ENCODE data around the gene EDAR.

EDAR gene

DNA sequence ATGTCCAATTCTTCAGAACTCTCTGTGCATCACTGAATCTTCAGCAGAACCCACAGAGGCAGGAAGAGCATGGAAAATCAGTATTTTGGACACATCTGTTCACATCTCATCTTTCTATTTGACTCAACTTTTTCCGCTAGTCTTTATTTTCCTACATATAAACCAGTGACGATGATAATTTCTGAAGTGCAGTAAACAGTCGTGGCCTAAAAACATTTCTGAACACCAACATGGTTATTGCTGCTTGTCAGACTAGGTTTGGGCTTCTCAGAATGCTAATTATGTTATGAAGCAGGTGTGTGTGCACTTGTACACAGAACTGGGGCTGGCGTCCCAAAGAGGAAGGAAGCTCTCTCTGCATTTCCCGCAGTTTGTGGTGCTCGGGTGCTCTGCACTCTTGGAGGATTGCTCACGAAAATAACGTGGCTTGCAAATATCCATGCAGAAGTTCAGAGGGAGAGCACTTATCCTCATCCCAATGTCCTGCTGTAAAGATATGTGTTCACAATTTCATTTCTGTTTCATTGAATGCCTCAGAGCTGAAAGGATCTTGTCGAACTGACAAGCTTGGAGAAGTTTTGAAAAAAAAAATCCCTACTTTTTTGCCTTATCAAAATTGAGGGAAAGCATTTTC lies 50.8 kb downstream of the EDAR start:
- Histone ChIP-seq H3K27ac (replicated peaks) (no peak overlapping the region), H3K27me3 (ENCODE audit: insufficient read depth, poor library complexity, severe bottlenecking) (no peaks in the 10 kb centered on the region), H3K4me3 (replicated peaks; ENCODE audit: insufficient read depth, low read length) (no peak overlapping the region)
- TF ChIP-seq, protein P1, sequence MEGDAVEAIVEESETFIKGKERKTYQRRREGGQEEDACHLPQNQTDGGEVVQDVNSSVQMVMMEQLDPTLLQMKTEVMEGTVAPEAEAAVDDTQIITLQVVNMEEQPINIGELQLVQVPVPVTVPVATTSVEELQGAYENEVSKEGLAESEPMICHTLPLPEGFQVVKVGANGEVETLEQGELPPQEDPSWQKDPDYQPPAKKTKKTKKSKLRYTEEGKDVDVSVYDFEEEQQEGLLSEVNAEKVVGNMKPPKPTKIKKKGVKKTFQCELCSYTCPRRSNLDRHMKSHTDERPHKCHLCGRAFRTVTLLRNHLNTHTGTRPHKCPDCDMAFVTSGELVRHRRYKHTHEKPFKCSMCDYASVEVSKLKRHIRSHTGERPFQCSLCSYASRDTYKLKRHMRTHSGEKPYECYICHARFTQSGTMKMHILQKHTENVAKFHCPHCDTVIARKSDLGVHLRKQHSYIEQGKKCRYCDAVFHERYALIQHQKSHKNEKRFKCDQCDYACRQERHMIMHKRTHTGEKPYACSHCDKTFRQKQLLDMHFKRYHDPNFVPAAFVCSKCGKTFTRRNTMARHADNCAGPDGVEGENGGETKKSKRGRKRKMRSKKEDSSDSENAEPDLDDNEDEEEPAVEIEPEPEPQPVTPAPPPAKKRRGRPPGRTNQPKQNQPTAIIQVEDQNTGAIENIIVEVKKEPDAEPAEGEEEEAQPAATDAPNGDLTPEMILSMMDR (IDR thresholded peaks at IDR 0.05; ENCODE audit: insufficient read depth, low read length): no peak
- peak; percentile 14; the same call in 1 of the 2 replicates for TF ChIP-seq SPI1 (IDR thresholded peaks at IDR 0.05; ENCODE audit: borderline replicate concordance, low read depth)
- peak in 1 of 2 experiments; percentile 47 for DNase-seq (ENCODE audit: low read depth in 1 of 2, low spot score in 1 of 2)

DNA sequence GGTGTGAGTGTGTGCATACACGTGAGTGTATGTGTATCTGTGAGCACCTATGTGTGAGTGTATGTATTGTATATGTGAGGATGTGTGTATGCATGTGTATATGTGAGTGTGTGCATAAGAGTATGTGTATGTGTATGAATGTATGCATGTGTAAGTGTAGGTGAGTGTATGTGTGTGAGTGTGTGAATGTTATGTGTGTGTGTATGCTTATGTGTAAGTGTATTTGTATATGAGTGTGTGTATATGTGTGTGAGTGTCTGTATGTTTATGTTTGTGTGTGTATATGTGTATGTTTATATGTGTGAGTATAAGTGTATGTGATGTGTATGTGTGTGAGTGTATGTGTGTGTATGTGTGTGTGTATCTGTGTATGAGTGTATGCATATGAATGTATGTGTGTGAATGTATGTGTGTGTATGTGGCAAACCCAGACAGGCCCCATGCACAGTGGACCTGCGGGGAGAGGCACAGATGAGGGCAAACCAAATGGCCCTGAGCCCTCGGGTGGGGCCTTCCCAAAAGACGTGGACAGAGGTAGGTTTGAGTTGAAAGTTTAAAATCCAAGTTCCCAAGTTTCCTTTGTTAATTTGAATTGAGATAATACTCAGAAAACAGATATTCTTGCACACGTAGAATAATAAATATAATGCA lies 51.5 kb downstream of the EDAR start:
- TF ChIP-seq, protein P2, sequence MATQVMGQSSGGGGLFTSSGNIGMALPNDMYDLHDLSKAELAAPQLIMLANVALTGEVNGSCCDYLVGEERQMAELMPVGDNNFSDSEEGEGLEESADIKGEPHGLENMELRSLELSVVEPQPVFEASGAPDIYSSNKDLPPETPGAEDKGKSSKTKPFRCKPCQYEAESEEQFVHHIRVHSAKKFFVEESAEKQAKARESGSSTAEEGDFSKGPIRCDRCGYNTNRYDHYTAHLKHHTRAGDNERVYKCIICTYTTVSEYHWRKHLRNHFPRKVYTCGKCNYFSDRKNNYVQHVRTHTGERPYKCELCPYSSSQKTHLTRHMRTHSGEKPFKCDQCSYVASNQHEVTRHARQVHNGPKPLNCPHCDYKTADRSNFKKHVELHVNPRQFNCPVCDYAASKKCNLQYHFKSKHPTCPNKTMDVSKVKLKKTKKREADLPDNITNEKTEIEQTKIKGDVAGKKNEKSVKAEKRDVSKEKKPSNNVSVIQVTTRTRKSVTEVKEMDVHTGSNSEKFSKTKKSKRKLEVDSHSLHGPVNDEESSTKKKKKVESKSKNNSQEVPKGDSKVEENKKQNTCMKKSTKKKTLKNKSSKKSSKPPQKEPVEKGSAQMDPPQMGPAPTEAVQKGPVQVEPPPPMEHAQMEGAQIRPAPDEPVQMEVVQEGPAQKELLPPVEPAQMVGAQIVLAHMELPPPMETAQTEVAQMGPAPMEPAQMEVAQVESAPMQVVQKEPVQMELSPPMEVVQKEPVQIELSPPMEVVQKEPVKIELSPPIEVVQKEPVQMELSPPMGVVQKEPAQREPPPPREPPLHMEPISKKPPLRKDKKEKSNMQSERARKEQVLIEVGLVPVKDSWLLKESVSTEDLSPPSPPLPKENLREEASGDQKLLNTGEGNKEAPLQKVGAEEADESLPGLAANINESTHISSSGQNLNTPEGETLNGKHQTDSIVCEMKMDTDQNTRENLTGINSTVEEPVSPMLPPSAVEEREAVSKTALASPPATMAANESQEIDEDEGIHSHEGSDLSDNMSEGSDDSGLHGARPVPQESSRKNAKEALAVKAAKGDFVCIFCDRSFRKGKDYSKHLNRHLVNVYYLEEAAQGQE (IDR thresholded peaks at IDR 0.05; ENCODE audit: insufficient replicate concordance, low read depth): no peak
- no peak for TF ChIP-seq SPI1 (IDR thresholded peaks at IDR 0.05; ENCODE audit: borderline replicate concordance, low read depth)
- no peaks in the 10 kb centered on the region for H3K27me3 ChIP-seq (ENCODE audit: insufficient read depth, poor library complexity, severe bottlenecking)

DNA sequence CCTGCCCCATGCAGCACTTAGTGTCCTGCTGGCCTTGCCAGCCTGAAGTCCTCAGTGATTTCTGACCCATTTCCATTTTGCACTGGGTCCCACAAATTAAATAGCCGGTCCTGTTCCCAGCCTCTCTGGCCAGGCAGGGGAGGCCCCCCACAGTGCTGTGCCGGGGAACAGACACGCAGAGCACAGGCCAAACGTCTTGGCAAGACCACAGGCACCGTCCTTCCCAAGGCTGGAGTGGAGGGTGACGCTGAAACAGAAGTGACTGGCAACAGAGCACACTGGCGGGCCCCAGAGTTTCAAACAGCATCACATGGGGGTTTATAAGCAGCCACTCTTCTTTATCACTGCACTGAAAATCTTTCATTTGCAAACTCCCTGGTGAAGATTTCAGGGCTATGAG lies 52.2 kb downstream of the EDAR start:
- Histone ChIP-seq H3K4me3 (replicated peaks; ENCODE audit: insufficient read depth, low read length) (no peak overlapping the region), H3K27me3 (ENCODE audit: insufficient read depth, poor library complexity, severe bottlenecking) (no peaks in the 10 kb centered on the region), H3K27ac (replicated peaks) (no peak overlapping the region)
- TF ChIP-seq GABPA (IDR thresholded peaks at IDR 0.05; ENCODE audit: low read depth): no peak
- DNase-seq (ENCODE audit: low read depth in 1 of 2, low spot score in 1 of 2): no peak

More for the DNA sequence above, 51.5 kb downstream of the EDAR start:
- DNase-seq (ENCODE audit: low read depth in 1 of 2, low spot score in 1 of 2): no peak
- H3K4me3 ChIP-seq (replicated peaks; ENCODE audit: insufficient read depth, low read length): no peak overlapping the region
- no peak overlapping the region for H3K27ac ChIP-seq (replicated peaks)

DNA sequence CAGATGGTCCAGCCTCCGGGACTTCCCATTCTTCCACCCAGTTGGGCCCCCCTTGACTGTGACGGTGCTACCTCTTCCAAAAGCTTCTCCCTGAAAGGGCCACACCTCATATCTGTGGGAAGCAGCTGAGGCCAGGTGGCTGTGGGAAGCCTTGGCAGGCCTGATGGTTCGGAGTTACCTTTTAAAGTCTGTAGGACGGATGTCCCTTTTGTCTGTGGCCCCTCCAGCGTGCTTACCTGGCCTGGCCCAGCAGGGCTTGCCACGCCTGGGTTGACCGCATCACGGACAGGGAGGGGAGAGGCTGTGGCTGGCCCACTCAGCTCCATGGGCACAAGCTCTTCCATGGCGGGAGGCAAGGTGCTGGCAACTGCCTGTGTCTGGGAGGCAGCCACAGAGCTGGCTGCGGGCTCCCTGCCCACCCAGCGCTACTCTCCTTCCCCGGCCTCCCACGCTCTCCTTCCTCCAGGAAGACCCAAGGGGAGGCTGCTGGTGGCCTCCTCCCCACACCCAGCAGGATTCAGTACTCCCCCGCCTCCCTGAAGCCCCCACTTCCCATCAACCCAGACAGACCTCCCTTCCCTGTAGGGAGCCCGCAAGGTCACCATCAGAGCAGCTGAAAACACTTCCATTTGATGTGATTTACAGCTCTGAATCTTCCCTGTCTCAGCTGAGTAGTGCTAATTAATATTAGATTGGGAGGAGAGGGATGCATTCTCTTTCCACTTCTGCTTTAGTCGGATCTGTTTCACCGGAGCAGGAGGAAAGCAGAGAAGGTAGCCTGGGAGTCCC lies 52.8 kb downstream of the EDAR start:
- H3K27me3 ChIP-seq (ENCODE audit: insufficient read depth, poor library complexity, severe bottlenecking): no peaks in the 10 kb centered on the region
- H3K27ac ChIP-seq (replicated peaks): no peak overlapping the region
- DNase-seq (ENCODE audit: low read depth in 1 of 2, low spot score in 1 of 2): no peak
- no peak for TF ChIP-seq GABPA (IDR thresholded peaks at IDR 0.05; ENCODE audit: low read depth)
- no peak for TF ChIP-seq SPI1 (IDR thresholded peaks at IDR 0.05; ENCODE audit: borderline replicate concordance, low read depth)
- TF ChIP-seq POLR2AphosphoS5 (IDR thresholded peaks at IDR 0.05; ENCODE audit: low read depth): no peak
- TF ChIP-seq, protein P1 (IDR thresholded peaks at IDR 0.05; ENCODE audit: insufficient read depth, low read length): no peak
- TF ChIP-seq, protein P2 (IDR thresholded peaks at IDR 0.05; ENCODE audit: insufficient replicate concordance, low read depth): no peak
- no peak overlapping the region for H3K4me3 ChIP-seq (replicated peaks; ENCODE audit: insufficient read depth, low read length)
